ENCODE measurements around the gene FARP1. TPM values are rescaled to one million over a fixed set of nuclear protein-coding genes. Genes with fewer than 3 reads are reported as not detected.

The FARP1 gene
- polyA plus RNA-seq, 2 of the 4 experiments (the other 2 are of a cell fraction): 9.4 to 13.0 TPM

DNA sequence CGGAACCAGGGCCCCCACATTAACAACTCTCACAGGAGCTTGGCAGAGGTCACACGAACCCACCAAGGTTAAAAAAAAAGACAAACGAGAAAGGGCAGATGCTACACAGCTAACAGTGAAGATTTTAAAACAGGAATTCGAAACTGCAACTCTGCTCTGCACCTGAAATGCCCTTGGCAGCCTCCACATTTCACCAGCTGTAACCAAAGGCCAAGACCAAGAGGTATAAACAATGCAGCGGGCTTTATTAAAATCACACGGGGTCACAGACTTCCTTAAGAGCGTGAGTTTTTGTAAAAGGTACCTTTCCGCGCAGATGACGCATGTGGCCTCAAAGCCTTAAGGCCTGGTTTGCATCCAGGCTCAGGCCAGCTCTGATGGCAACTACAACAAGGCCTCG lies 345.8 kb downstream of the FARP1 start:
- ATAC-seq (no peak), DNase-seq (ENCODE audit: low read depth in 1 of 2, low spot score in 1 of 2) (no peak), FAIRE-seq (no peak)
- Histone ChIP-seq H3K9me3 (no peaks in the 10 kb centered on the region), H3K27ac (peak overlapping the region in 1 of 2 experiments; percentile 69; a peak in 2 of 6 replicates), H3K4me1 (peaks cover 82% of the 10 kb centered on the region), H3K4me2 (no peak overlapping the region), H3K4me3 (no peak overlapping the region)
- ChIA-PET CTCF (interaction anchor here (1.1 to 1.6 kb wide), 3 partner anchors 53 to 184 kb away, joined by 3 to 4 read pairs (median 4); no protein-coding TSS in a partner anchor), POLR2A (no interaction called here)
- WGBS (ENCODE audit: missing lambda C conversion rate): 85% methylated on average over 11 of the region's 11 CpGs
- TF ChIP-seq HOXB5 (CRISPR knock-in tag; IDR thresholded peaks at IDR 0.05) (no peak), BHLHE40 (IDR thresholded peaks at IDR 0.05; ENCODE audit: low read depth, low read length) (no peak), NFE2L2 (conservative IDR thresholded peaks at IDR 0.05; ENCODE audit: low read length) (no peak), RAD21 (conservative IDR thresholded peaks at IDR 0.05 in 1 of 2, IDR thresholded peaks at IDR 0.05 in 1 of 2) (no peak), NPAS2 (CRISPR knock-in tag; IDR thresholded peaks at IDR 0.05; ENCODE audit: borderline replicate concordance) (no peak), KDM1A (IDR thresholded peaks at IDR 0.05; ENCODE audit: low read depth) (no peak), ZSCAN20 (CRISPR knock-in tag; IDR thresholded peaks at IDR 0.05) (no peak), ESRRA (IDR thresholded peaks at IDR 0.05; ENCODE audit: borderline replicate concordance, low read length) (no peak), CEBPB (IDR thresholded peaks at IDR 0.05) (no peak), HOXB13 (CRISPR knock-in tag; IDR thresholded peaks at IDR 0.05; ENCODE audit: low read depth) (no peak), JUNB (IDR thresholded peaks at IDR 0.05) (no peak), FOSL2 (IDR thresholded peaks at IDR 0.05) (no peak), FOSL2 (CRISPR knock-in tag; IDR thresholded peaks at IDR 0.05) (no peak), RARB (CRISPR knock-in tag; IDR thresholded peaks at IDR 0.05) (no peak), MAZ (IDR thresholded peaks at IDR 0.05; ENCODE audit: borderline replicate concordance, low read depth, low read length) (no peak), EHF (CRISPR knock-in tag; IDR thresholded peaks at IDR 0.05) (no peak), RFX5 (IDR thresholded peaks at IDR 0.05) (no peak), HEYL (CRISPR knock-in tag; IDR thresholded peaks at IDR 0.05) (no peak)
- TF ChIP-seq, protein P1, sequence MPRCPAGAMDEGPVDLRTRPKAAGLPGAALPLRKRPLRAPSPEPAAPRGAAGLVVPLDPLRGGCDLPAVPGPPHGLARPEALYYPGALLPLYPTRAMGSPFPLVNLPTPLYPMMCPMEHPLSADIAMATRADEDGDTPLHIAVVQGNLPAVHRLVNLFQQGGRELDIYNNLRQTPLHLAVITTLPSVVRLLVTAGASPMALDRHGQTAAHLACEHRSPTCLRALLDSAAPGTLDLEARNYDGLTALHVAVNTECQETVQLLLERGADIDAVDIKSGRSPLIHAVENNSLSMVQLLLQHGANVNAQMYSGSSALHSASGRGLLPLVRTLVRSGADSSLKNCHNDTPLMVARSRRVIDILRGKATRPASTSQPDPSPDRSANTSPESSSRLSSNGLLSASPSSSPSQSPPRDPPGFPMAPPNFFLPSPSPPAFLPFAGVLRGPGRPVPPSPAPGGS (IDR thresholded peaks at IDR 0.05): no peak
- TF ChIP-seq, protein P2, sequence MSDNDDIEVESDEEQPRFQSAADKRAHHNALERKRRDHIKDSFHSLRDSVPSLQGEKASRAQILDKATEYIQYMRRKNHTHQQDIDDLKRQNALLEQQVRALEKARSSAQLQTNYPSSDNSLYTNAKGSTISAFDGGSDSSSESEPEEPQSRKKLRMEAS (IDR thresholded peaks at IDR 0.05): no peak
- TF ChIP-seq, protein P3, sequence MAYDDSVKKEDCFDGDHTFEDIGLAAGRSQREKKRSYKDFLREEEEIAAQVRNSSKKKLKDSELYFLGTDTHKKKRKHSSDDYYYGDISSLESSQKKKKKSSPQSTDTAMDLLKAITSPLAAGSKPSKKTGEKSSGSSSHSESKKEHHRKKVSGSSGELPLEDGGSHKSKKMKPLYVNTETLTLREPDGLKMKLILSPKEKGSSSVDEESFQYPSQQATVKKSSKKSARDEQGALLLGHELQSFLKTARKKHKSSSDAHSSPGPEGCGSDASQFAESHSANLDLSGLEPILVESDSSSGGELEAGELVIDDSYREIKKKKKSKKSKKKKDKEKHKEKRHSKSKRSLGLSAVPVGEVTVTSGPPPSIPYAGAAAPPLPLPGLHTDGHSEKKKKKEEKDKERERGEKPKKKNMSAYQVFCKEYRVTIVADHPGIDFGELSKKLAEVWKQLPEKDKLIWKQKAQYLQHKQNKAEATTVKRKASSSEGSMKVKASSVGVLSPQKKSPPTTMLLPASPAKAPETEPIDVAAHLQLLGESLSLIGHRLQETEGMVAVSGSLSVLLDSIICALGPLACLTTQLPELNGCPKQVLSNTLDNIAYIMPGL (CRISPR knock-in tag; IDR thresholded peaks at IDR 0.05; ENCODE audit: borderline replicate concordance): no peak

DNA sequence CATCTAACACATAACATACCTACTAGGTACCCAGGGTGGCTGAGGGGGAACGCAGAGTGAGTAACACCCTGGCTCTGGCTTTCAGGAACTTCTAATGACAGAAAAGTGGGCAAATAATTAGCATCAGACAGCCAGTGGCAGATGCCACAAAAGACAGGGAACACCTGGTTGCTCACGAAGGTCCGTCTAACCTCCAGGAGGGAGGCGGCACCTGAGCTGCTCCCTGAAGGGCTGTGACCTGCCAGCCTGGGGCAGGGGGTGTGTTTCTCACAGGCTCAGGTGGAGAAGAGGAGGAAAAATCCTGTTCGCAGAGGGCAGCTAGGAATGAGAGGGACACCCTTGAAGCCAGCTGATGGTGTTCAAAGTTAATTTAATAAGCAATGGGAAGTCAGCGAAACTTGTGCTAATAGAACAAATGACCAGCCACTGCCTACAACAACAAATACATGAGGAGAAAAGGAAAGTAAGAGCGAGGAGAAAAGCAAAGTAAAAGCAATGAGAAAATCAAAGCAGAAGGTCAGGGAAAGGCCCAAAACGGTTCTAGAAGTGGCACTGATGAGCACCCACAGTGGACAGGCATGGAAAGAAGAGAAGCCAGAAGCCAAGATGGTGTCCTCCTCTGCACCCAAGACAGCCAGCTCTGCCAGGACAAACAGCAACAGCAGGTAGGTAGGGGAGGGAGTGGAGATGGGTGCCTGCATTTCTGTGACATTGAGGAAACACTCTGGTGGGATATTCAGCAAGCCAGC lies 346.7 kb downstream of the FARP1 start:
- Histone ChIP-seq H3K9me3 (no peaks in the 10 kb centered on the region), H3K4me1 (peaks cover 77% of the 10 kb centered on the region), H3K27ac (peak overlapping the region; percentile 45 to 69), H3K4me2 (peak overlapping the region; percentile 53), H3K4me3 (no peak overlapping the region)
- TF ChIP-seq, protein P4, sequence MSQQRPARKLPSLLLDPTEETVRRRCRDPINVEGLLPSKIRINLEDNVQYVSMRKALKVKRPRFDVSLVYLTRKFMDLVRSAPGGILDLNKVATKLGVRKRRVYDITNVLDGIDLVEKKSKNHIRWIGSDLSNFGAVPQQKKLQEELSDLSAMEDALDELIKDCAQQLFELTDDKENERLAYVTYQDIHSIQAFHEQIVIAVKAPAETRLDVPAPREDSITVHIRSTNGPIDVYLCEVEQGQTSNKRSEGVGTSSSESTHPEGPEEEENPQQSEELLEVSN (IDR thresholded peaks at IDR 0.05; ENCODE audit: borderline replicate concordance, low read depth): no peak
- no peak for TF ChIP-seq JUN (IDR thresholded peaks at IDR 0.05)
- ATAC-seq (no peak), FAIRE-seq (no peak), DNase-seq (ENCODE audit: low read depth in 1 of 2, low spot score in 1 of 2) (no peak)
- ChIA-PET CTCF (no interaction called here), POLR2A (no interaction called here)
- 82% methylated on average over 8 of the region's 8 CpGs for WGBS (ENCODE audit: missing lambda C conversion rate)

All from A549 (cell line).